Endothelial cell of umbilical vein (primary cell): ENCODE measurements around the gene HID1. TPM values are rescaled to one million over a fixed set of nuclear protein-coding genes. Genes with fewer than 3 reads are reported as not detected.
A peak's percentile ranks its signal among the peaks of the same experiment; 100 is the strongest.

Experiments
- Bru-seq: library from RNA; stranded (reverse); fragments of 400-500 nt; gene quantifications from one replicate; lab custom pipeline; 2021; lab: Mats Ljungman, UMichigan
- BruChase-seq, 2 experiments: library from RNA; stranded (reverse); fragments of 400-500 nt; gene quantifications; one replicate each; lab custom pipeline; 2021; lab: Mats Ljungman, UMichigan
- BruUV-seq: library from RNA; stranded (reverse); fragments of 400-500 nt; replicated peaks from 2 replicates; lab custom pipeline; 2021; lab: Mats Ljungman, UMichigan
- CTCF ChIA-PET: fragments of 300-600, 350-600 bp; sonication (Branson Sonifier 250); formaldehyde crosslinking; loops from one replicate; lab custom pipeline; 2021; ENCODE audit warnings: antibody characterized with exemption, inconsistent platforms; lab: Charles Lee
- POLR2A ChIA-PET: fragments of 300-600, 350-600 bp; sonication (Branson Sonifier 250); formaldehyde crosslinking; loops from one replicate; lab custom pipeline; 2021; ENCODE audit warnings: antibody characterized with exemption, inconsistent platforms; lab: Charles Lee
- DNase-seq: peaks from one replicate; pipeline ENCODE4 v3.0.0-alpha.2; 2011; ENCODE audit warnings: low read depth, low spot score
- FAIRE-seq: peaks from 2 replicates; lab custom pipeline; 2011; peaks lifted over from hg19 to GRCh38; lab: Jason Lieb, UNC
- H2AFZ ChIP-seq: 2 replicates; pipeline ENCODE4 v1.6.0; 2012; ENCODE audit warnings: low read depth, low read length, control low read depth, inconsistent platforms
- H3K27ac ChIP-seq: 2 replicates; pipeline ENCODE4 v1.5.1; 2011; ENCODE audit warnings: low read depth, mild to moderate bottlenecking, control low read depth, low read length, moderate library complexity; ENCODE audit not compliant: insufficient read depth
- H3K27me3 ChIP-seq, 2 experiments: 2 replicates each; pipeline versions ENCODE4 v1.6.0 to v1.6.1; 2011; ENCODE audit warnings: low read length in 2 of 2, mixed read lengths in 1 of 2; ENCODE audit not compliant: control insufficient read depth in 2 of 2, insufficient read depth in 2 of 2
- H3K36me3 ChIP-seq, 2 experiments: 2 replicates in 1 of 2; 3 replicates in 1 of 2; pipeline ENCODE4 v1.5.1; 2011; ENCODE audit warnings: low read length in 2 of 2, mild to moderate bottlenecking in 1 of 2, moderate library complexity in 1 of 2; ENCODE audit not compliant: control insufficient read depth in 2 of 2, insufficient read depth in 2 of 2; ENCODE audit errors: extremely low read depth in 1 of 2
- H3K4me1 ChIP-seq: 3 replicates; pipeline ENCODE4 v1.5.1; 2011; ENCODE audit warnings: mild to moderate bottlenecking, low read length; ENCODE audit not compliant: control insufficient read depth, insufficient read depth; ENCODE audit errors: extremely low read depth
- H3K4me2 ChIP-seq: 2 replicates; pipeline ENCODE4 v1.6.1; 2011; ENCODE audit warnings: low read length, control low read depth, mixed read lengths; ENCODE audit not compliant: insufficient read depth
- H3K4me3 ChIP-seq, 3 experiments: fragments of 200-600 bp in 1 of 3; sonication (generic), shearing (Covaris generic) in 1 of 3; replicated peaks in 1 of 3; 2 replicates each; pipeline ENCODE4 v1.5.1; 2011 to 2016; ENCODE audit warnings: control low read depth in 3 of 3, low read length in 3 of 3, mild to moderate bottlenecking in 2 of 3, inconsistent platforms in 1 of 3, low read depth in 1 of 3, moderate library complexity in 1 of 3; ENCODE audit not compliant: insufficient read depth in 1 of 3
- H3K79me2 ChIP-seq: 2 replicates; pipeline ENCODE4 v1.6.0; 2012; ENCODE audit warnings: low read length, inconsistent platforms; ENCODE audit not compliant: control insufficient read depth, insufficient read depth
- H3K9ac ChIP-seq: replicated peaks from 2 replicates; pipeline ENCODE3; 2011; ENCODE audit warnings: low read length, control low read depth; ENCODE audit not compliant: insufficient read depth; ENCODE audit errors: extremely low read depth
- H3K9me1 ChIP-seq: replicated peaks from 3 replicates; pipeline ENCODE4 v1.6.0; 2011; ENCODE audit warnings: mild to moderate bottlenecking, low read length; ENCODE audit not compliant: control insufficient read depth, insufficient read depth; ENCODE audit errors: extremely low read depth
- H3K9me3 ChIP-seq: replicated peaks from 2 replicates; pipeline ENCODE4 v1.5.1; 2012; ENCODE audit warnings: low read length, inconsistent platforms; ENCODE audit not compliant: control insufficient read depth, insufficient read depth
- H4K20me1 ChIP-seq: replicated peaks from 2 replicates; pipeline ENCODE3; 2011; ENCODE audit warnings: mild to moderate bottlenecking, low read length; ENCODE audit not compliant: control insufficient read depth, insufficient read depth; ENCODE audit errors: extremely low read depth
- EZH2 ChIP-seq: IDR thresholded peaks from 2 replicates; pipeline ENCODE4 v1.6.1; 2012; ENCODE audit warnings: borderline replicate concordance, low read depth, mild to moderate bottlenecking, moderate library complexity, low read length, inconsistent platforms; ENCODE audit not compliant: severe bottlenecking
- FOS ChIP-seq: IDR thresholded peaks from 2 replicates; pipeline ENCODE4 v1.6.1; 2011; ENCODE audit warnings: mild to moderate bottlenecking, low read length, moderate library complexity, borderline replicate concordance; ENCODE audit not compliant: insufficient read depth
- GATA2 ChIP-seq: IDR thresholded peaks from 2 replicates; pipeline ENCODE4 v1.7.0; 2011; ENCODE audit warnings: low read depth, mild to moderate bottlenecking, moderate library complexity, mixed read lengths, low read length; ENCODE audit not compliant: insufficient read length, insufficient read depth
- dilution Hi-C: fragments of 300-500 bp; cut with MboI; formaldehyde crosslinking; loops from one replicate; pipeline ENCODE4 v1.15.0; 2019; ENCODE audit warnings: low sequenced_read_pairs; ENCODE audit not compliant: extremely low pct_ligation_motif_present
- intact Hi-C: fragments of 100-400 bp; cut with micrococcal nuclease; formaldehyde crosslinking; loops from one replicate; pipeline ENCODE4 v1.10.0; 2022
- long read RNA-seq: library from polyadenylated mRNA; stranded (forward); transcript quantifications from one replicate; pipeline ENCODE4 v2.0.0, GENCODE V29; 2021
- polyA minus RNA-seq, 3 experiments: library from RNA; depleted of rRNA, polyadenylated mRNA; stranded (reverse); fragments of >200 nt; gene quantifications; 1 replicate in 1 of 3; 2 replicates in 2 of 3; pipeline ENCODE4 v1.2.3, GENCODE V29; 2011
- polyA plus RNA-seq, 4 experiments: library from polyadenylated mRNA; depleted of rRNA in 3 of 4; stranded (reverse) in 3 of 4; unstranded in 1 of 4; fragments of >200 nt; gene quantifications; 2 replicates each; pipeline versions ENCODE4 v1.2.1 to v1.2.3, GENCODE V29; 2011 to 2012; ENCODE audit warnings: missing spikeins in 1 of 4
- total RNA-seq: library from RNA; stranded (reverse); gene quantifications from 2 replicates; pipeline ENCODE4 v1.2.3, GENCODE V29; 2021

The HID1 gene
- total RNA-seq (36.8 and 41.4 TPM in 2 replicates), polyA plus RNA-seq (53.3 and 63.4 TPM in 2 replicates), polyA minus RNA-seq (33.5 and 35.6 TPM in 2 replicates), Bru-seq, nascent RNA (percentile 44 among the genes with signal in this experiment), BruChase-seq, experiment 1, labeled RNA remaining after a 6-hour chase (percentile 58 among the genes with signal in this experiment), BruChase-seq, experiment 2, labeled RNA remaining after a 2-hour chase (percentile 54 among the genes with signal in this experiment)
- 16.2 and 17.1 TPM in 2 replicates for polyA plus RNA-seq (2011; cell fraction: cytosol; rRNA removed)
- polyA plus RNA-seq (2011; cell fraction: nucleus; rRNA removed), result 100 and 124 TPM in 2 replicates
- 17.8 and 33.6 TPM in 2 replicates for polyA plus RNA-seq (2012)
- polyA minus RNA-seq (2011; cell fraction: cytosol; rRNA and poly(A)+ RNA removed), result not detected
- 27.6 and 29.5 TPM in 2 replicates for polyA minus RNA-seq (2011; cell fraction: nucleus; rRNA and poly(A)+ RNA removed)
- long read RNA-seq, transcript HID1-202 (19 exons, 3,271 nt), result major isoform, 26 of 72 reads
- long read RNA-seq, partial matches to known transcripts, result 24 of 72 reads
- long read RNA-seq, other reads (novel, unspliced or antisense), result 21 of 72 reads

- H2AFZ ChIP-seq, result peak within 1 kb of the TSS; percentile 90
- TF ChIP-seq FOS (no peak), EZH2 (peak; percentile 17), GATA2 (no peak)
- intact Hi-C loops, result loop anchor here (1.0 kb wide), 1 partner anchor 10 kb away; no protein-coding TSS in a partner anchor
- H3K4me2 ChIP-seq, result peak within 1 kb of the TSS; percentile 53
- H3K9me1 ChIP-seq, result no peaks in the 10 kb centered on the region
- peak within 1 kb of the TSS; percentile 46 for H3K9ac ChIP-seq
- BruUV-seq, result no TSS peak
- FAIRE-seq (peak; percentile 70), DNase-seq (peak; percentile 39)
- no peaks in the 10 kb centered on the region for H3K36me3 ChIP-seq
- ChIA-PET POLR2A (interaction anchor here (1.3 to 2.0 kb wide), 3 partner anchors 11 to 99 kb away, joined by 4 to 8 read pairs (median 8); partner anchors contain the start of genes CDR2L and FDXR), CTCF (interaction anchor here (0.7 to 6.9 kb wide), 11 partner anchors 10 to 229 kb away, joined by 3 to 63 read pairs (median 4); partner anchors contain the start of genes CDR2L and MRPL58)
- H3K9me3 ChIP-seq, result no peaks in the 10 kb centered on the region
- H3K79me2 ChIP-seq, result no peaks in the 10 kb centered on the region
- H4K20me1 ChIP-seq, result no peaks in the 10 kb centered on the region
- H3K4me1 ChIP-seq, result peaks cover 17% of the 10 kb centered on the region
- H3K27ac ChIP-seq, result no peak within 1 kb of the TSS
- peak within 1 kb of the TSS; percentile 51 to 89 (median 74) for H3K4me3 ChIP-seq
- dilution Hi-C loops, result no loop called here
- H3K27me3 ChIP-seq, result peaks cover 5% of the 10 kb centered on the region in 2 experiments
Measured at GRCh38 chr17:74972107-74972972, at the start of gene HID1. Gene HID1, minus strand, starts transcription at chr17:74972759. Its CDS starts 103 bp downstream, at chr17:74972656.
